NCI-H2196 treated with DMSO at 0.1 percent for 48 hours (cell line): Measurements from ENCODE around the gene PLA2G2F.

ENCODE experiments used
- DNase-seq: peaks from one replicate; lab custom pipeline; 2025; ENCODE audit not compliant: unreplicated experiment; lab: John Stamatoyannopoulos, UW

Gene PLA2G2F

DNA sequence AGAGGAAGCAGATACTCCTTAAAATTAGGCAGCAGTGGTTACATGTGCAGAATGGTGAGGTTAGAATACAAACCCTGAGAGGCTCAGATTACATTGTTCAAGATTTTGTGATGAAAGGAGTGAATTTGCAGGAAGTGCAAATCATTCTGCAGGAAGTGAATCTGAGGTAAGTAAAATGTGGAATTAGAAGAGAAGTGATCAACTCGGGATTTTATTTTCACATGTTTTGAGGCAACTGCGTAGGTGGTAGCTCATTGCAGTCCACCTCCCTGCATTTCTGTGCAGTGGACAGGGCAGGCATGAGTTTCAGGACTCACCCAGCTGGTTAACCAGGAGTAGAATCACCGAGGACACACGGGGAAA, 49.3 kb downstream of the PLA2G2F start:
- no peak for DNase-seq

DNA sequence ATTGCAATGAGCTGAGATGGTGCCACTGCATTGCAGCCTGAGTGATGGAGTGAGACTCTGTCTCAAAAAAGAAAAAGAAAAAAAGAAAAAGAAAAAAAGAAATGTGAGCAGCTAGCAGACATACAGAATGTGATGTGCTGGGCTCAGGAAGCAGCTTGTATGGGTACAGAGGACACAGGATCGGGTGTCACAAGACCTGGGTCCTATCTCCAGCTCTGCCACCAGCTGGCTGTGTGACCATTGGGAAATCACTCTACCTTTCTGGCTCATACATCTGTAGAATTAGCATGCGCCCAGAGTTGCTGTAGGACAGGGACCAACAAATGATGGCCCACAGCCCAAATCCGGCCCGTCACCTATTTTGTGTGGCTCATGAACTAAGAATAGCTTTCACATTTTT, 50.5 kb downstream of the PLA2G2F start:
- no peak for DNase-seq

DNA sequence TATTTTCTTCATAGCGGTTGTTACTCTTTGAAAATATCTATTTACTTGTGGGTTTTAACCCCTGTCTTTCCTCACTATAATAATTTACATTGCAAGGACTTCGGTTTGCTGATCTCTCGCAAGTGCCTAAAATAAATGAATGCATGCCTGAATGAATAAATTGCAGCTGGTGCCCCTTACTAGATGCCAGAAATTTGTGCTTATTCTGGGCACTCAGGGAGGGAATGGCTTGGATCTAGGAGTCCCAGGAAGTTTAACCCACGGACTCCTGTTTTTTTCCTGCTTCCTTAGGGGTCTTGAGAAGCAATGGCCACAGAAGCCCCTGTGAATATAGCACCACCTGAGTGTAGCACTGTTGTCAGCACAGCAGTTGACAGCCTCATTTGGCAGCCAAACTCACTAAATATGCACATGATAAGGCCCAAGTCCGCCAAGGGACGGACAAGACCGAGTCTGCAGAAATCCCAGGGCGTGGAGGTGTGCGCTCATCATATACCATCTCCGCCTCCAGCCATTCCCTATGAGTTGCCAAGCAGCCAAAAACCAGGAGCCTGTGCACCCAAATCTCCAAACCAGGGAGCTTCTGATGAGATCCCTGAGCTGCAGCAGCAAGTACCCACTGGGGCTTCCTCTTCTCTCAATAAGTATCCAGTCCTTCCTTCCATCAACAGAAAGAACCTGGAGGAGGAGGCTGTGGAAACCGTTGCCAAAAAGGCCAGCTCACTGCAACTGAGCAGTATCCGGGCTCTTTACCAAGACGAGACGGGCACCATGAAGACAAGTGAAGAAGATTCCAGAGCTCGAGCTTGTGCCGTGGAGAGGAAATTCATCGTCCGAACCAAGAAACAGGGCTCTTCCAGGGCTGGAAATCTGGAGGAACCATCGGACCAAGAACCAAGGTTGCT, 51.4 kb downstream of the PLA2G2F start:
- no peak for DNase-seq

DNA sequence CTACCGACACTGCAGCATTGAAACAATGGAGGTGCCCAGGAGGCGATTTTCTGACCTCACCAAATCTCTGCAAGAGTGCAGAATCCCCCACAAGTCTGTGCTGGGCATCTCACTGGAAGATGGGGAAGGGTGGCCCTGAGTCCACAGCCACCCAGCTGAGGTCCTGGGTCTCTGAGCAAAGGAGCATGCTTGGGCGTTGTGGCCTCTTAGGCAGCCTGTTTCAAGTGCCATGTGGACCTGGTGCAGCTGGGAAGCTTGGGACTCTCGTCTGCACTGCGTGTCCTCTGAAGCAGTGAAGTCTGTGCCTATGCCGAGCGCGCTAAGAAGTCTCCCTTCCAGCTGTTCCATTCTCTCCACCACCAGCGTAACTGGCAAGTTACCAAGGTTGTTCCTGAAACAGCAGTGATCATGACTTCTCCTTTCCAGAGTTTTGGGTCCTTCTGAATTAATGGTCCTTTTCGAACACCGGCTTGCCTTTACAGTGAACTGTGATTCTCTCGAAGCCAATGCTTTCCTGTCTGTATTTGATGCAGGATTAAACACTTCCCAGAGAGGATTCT, 52.2 kb downstream of the PLA2G2F start:
- DNase-seq = no peak

DNA sequence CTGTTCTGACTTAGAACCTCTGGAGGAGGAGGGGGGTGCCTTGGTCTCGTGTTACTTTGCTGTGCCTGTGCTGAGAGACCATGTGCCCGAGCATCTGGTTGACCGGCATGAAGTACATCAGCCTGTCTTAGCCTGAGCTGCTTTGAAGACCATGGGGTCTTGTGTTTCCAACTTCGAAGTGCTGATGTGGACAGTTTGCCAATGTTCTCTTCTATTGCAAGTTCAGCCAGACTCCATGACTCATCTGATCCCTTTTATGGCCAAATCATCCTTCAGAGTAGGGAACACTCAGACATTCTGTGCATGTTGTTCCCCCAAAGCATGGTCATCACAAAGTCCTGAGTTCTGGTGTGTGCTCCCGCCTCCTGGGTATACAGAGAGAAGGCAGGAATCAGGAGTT, 53.2 kb downstream of the PLA2G2F start:
- DNase-seq = no peak

DNA sequence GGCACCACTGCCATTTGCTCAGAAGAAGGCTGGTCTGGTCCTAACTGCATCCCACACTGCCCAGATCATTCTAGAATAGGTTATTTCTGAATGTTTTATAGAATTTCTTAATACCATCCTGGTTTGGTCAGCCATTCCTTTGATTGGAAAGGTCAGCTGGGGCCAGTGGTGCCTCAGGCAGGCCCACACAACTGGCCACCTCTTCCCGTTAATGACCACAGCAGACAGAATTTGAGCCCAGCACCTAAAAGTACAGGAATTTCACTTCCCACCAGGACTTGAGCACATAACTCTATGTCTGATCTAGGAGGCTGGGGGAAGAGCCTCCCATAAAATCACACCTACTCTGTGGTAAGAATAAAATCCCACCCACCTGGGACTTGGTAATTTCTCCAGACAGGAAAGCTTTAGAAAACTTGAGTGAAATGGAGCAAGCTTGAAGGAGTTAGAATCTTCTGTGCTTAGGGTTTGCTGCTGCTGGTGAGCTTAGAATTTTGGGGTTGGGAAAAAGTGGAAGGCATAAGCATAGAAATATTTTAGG, 53.8 kb downstream of the PLA2G2F start:
- no peak for DNase-seq

DNA sequence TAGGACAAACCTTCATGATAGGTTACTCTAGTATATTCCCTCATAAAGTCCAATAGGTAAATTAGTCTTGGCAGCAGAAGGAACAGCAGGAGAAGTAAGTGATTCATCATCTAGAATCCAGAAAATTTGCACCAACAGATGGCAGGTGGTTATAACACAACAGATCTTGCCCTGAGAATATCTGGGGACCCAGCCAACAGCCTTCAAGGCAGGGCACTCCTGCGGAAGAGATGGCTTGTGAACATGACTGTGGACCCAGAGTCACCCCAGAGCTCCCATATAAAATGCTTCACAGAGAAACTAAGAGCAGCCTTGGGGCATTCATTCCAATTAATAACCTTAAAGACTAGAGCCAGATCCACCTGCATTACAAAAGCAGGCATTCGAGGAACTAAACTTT, 55.1 kb downstream of the PLA2G2F start:
- no peak for DNase-seq

DNA sequence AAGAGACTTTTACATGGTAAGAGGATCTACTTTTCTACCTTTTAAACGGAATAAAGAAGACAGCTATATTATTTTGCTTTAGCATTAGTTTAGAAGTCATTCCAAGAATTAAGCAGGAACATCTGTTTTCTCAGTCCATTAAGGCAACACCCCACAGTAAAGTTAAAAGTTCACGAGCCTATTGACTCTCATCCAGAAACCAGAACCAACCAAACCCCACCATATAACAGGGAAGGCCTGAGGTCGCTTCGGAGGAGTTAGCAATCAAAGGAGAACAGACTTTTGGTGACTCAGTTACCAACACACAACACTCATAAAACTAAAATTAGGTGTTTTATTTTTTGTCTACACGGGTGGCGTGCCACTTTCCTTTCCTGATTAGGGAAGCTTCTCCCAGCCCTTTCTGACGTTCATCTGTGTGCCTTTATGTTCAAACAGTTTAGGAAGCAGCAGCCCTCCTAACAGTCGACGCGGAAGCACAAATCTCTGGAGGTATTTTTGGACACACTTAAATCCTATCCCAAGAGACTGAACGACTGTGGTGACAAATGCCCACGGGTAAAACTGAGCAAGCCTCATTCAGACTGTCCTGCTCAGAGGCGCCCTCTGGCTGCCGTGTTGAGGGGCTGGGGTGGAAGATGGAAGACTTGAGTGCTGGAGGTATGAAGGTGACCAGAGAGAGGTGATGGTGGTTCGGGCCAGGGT, 55.8 kb downstream of the PLA2G2F start:
- peak; percentile 15 for DNase-seq

DNA sequence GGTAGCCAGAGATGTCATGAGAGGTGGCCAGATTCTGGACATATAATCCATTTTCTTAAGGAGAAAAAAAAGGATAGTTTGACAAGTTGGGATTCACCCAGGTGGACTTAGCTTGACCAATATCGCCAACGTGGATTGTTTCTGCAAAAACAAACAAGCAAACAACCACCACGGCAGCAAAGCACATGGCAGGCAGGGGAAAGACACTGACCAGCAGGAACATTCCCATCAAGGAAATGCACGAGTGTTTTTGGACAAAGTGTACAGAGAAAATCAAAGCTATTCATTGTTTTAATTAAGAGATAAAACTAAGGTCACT, 56.3 kb downstream of the PLA2G2F start:
- no peak for DNase-seq

DNA sequence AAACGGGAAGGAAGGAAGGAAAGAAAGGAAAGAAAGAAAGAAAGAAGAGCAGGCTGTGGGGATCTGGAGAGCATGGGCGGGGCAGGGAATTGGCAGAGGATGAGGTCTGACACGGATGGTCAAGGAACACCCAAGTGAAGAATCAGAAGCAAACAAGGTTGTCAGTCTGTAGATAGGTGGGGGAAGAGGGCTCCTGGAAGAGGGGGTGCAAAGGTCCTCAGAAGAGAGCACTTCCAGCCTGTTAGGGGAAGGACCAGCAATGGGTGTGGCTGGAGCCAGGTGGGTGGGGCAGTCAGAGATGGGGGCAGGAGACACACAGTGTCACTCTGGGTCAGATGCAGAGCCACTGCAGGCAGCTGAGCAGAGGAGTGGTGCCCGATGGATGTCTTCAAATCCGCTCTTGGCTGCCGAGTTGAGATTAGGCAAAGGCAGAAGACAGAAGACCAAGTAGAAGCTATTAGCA, 58.2 kb downstream of the PLA2G2F start:
- no peak for DNase-seq

DNA sequence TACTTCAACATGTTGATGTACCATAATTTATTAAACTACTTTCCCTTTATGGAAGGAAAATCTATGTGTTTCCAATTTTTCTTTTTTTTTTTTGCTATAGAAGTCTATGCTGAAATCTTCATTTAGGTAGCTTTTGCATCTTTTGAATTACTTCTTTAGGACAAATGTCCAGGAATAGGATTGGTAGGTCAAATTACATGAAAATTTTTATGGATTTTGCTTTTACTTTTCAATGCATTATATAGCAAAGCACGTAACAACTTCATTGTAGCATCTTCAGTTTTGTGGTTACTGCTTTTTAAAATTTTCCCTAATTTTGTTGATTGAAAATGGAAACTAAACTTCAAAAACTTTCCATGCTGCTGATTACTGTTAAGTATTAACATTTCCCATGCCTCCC, 59.2 kb downstream of the PLA2G2F start:
- no peak for DNase-seq

DNA sequence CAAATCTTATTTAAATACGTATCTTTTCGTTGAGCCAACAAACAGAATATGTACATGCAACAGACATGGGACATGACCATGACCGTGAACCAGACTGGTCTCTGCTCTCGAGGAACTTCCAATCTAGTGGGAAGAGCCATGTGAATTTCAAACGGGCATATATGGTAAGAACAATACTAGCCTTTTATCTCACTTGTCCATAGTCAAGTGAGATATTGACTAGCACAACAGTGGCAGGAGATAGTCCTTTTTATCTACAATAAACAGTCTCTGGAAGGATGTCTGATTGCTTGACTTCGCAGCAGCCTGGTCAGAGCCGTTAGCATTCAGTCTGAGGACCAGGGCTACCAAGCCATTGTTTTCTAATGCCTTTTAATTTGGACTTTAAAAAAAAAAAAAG, 59.8 kb downstream of the PLA2G2F start:
- DNase-seq = no peak

DNA sequence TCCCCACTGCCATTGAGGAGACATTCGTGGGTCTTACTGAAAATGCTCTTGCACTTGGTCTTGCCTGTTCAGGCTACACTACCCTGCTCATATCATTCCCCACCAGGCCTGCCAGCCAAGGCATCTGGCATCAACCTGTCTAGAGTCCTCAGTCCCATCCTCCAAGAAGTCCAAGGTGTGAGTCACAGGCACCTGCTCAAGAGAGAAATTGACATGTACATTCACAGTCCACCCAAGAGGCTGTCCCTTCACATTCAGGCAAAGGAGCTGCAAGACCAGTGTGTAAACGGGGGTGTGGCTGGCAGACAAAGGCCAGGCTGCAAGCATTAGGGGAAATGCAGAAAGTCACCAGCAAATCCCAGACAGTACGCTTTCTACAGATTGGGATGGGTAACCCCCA, 60.3 kb downstream of the PLA2G2F start:
- DNase-seq = no peak

DNA sequence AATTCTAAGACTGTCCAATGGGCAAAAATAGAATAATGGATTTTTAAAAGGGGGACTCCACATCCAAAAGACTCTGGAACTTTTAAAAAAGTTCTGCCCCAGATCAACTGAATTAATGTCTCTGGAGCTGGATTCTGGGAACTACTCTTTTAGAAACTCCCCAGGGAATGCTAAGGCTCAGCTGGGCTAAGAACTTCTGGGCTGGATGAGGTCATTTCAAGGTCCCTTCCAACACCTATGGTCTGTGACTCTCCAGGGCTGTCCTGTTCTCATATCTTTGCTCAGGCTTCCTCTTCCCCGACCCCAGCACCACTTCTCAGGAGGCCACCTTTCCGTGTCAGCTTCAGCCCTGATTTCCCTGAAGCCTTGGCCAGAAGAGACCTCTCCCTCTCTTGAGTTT, 60.7 kb downstream of the PLA2G2F start:
- no peak for DNase-seq
